Heart right ventricle (tissue), 16 donors: ENCODE data around the gene C16orf87. TPM values are rescaled to one million over a fixed set of nuclear protein-coding genes. Genes with fewer than 3 reads are reported as not detected.
A peak's percentile ranks its signal among the peaks of the same experiment; 100 is the strongest.

ENCODE experiments used
- ATAC-seq, 8 donors: fragments of 200-7000 bp; cut with Tn5 transposase; one replicate each; pipeline ENCODE4 v1.9.1; 2020; ENCODE audit warnings: mild to moderate bottlenecking in 8 of 8, moderate library complexity in 8 of 8, moderate number of reproducible peaks in 1 of 8
- DNase-seq, 2 donors: peaks; one replicate each; pipeline ENCODE4 v3.0.0-alpha.2; 2020
- H3K27ac ChIP-seq, 10 donors: fragments of 200-600 bp; sonication (generic) in 2 of 10; one replicate each; pipeline versions ENCODE4 v1.5.0 to v1.8.0; 2020 to 2022; ENCODE audit warnings: mild to moderate bottlenecking in 3 of 10
- H3K27me3 ChIP-seq, 7 donors: fragments of 200-600 bp; one replicate each; pipeline ENCODE4 v1.8.0; 2021 to 2022; ENCODE audit warnings: mild to moderate bottlenecking in 2 of 7
- H3K36me3 ChIP-seq, 9 donors: fragments of 200-600 bp; sonication (generic) in 1 of 9; one replicate each; pipeline versions ENCODE4 v1.5.0 to v1.8.0; 2020 to 2022; ENCODE audit warnings: mild to moderate bottlenecking in 2 of 9
- H3K4me1 ChIP-seq, 9 donors: fragments of 200-600 bp; sonication (generic) in 1 of 9; one replicate each; pipeline versions ENCODE4 v1.5.0 to v1.8.0; 2020 to 2022; ENCODE audit warnings: mild to moderate bottlenecking in 4 of 9
- H3K4me3 ChIP-seq, 10 donors: fragments of 200-600 bp; sonication (generic) in 2 of 10; one replicate each; pipeline versions ENCODE4 v1.5.0 to v1.8.0; 2020 to 2022; ENCODE audit warnings: mild to moderate bottlenecking in 7 of 10, moderate library complexity in 2 of 10
- H3K9me3 ChIP-seq, 11 donors: fragments of 200-600 bp in 10 of 11; sonication (generic) in 2 of 11; one replicate each; pipeline versions ENCODE4 v1.5.0 to v1.8.0; 2013 to 2022; ENCODE audit warnings: mild to moderate bottlenecking in 2 of 11, control low read depth in 1 of 11, moderate library complexity in 1 of 11
- WGBS, 2 donors: extraction: QIAGEN DNeasy Blood & Tissue Kit; methylation state at CpG; one replicate each; pipeline ENCODE4 v1.1.7; 2013; ENCODE audit warnings: inconsistent platforms in 1 of 2; 5-methylcytosine and 5-hydroxymethylcytosine counted together
- intact Hi-C, 10 donors: fragments of 100-400 bp; cut with DNase I; formaldehyde crosslinking; loops; one replicate each; pipeline versions ENCODE4 v1.11.1 to v1.14.2; 2022
- polyA plus RNA-seq, 2 donors: library from polyadenylated mRNA; stranded (reverse); fragments of 200-250 nt; gene quantifications; one replicate each; pipeline ENCODE4 v1.2.3, GENCODE V29; 2013
- total RNA-seq, 10 donors: library from RNA; stranded (reverse); fragmentation: NEBNext Ultra II Directional in 3 of 10; extraction: Animal tissue kit (Norgen Biotek cat#: 25700) in 3 of 10; gene quantifications; one replicate each; pipeline versions ENCODE4 v1.2.1 to v1.2.4, GENCODE V29; 2021 to 2023
- TF ChIP-seq, protein P1 (sequence below), 9 donors: fragments of 200-600 bp; sonication (generic) in 2 of 9; IDR thresholded peaks; one replicate each; pipeline versions ENCODE4 v1.5.0 to v1.8.0; 2021 to 2022; ENCODE audit warnings: antibody characterized with exemption in 9 of 9, mild to moderate bottlenecking in 5 of 9, moderate library complexity in 1 of 9
- donor health status: Arrhythmogenic right ventricular cardiomyopathy.
- donor health status: ischemic (EF 13 %, LVEDD 7.1; RV severe dilation, severe dysfunction).
- donor health status: healthy with polysubstance abuse.
- donor health status: DM: no; HTN: yes; CAD: no.
- donor health status: DM: no; HTN: no; CAD: no.
- donor health status: ischemic (EF 25% LVEDD 6.9; RV normal size, moderate dysfunction).
- donor health status: ischemic (EF 25% LVEDD 5.7; RV mildly dilated, moderate dysfunction).
- donor health status: healthy.
- donor health status: DM: yes; HTN: yes; CAD: no.
- donor health status: Ischemic cardiomyopathy.
- donor health status: ischemic (EF 35%, LVEDD 5.7; RV mildly dilated, moderate dysfunction).
- donor health status: nonischemic (EF 11% LVEDD 7.7; RV severe dilation, severe dysfunction).
- donor health status: DM: yes; HTN: yes; CAD: no.
- donor health status: PGD.
- donor health status: ischemic (EF 29% LVEDD 5.4; RV normal size, mild dysfunction).
- donor health status: nonischemic (EF 23%, LVEDD 6.1; RV moderate dilation, normal function).

The C16orf87 gene
- total and polyA plus RNA-seq, 12 donors: 3.1 to 17.8 (median 12.0) TPM

DNA sequence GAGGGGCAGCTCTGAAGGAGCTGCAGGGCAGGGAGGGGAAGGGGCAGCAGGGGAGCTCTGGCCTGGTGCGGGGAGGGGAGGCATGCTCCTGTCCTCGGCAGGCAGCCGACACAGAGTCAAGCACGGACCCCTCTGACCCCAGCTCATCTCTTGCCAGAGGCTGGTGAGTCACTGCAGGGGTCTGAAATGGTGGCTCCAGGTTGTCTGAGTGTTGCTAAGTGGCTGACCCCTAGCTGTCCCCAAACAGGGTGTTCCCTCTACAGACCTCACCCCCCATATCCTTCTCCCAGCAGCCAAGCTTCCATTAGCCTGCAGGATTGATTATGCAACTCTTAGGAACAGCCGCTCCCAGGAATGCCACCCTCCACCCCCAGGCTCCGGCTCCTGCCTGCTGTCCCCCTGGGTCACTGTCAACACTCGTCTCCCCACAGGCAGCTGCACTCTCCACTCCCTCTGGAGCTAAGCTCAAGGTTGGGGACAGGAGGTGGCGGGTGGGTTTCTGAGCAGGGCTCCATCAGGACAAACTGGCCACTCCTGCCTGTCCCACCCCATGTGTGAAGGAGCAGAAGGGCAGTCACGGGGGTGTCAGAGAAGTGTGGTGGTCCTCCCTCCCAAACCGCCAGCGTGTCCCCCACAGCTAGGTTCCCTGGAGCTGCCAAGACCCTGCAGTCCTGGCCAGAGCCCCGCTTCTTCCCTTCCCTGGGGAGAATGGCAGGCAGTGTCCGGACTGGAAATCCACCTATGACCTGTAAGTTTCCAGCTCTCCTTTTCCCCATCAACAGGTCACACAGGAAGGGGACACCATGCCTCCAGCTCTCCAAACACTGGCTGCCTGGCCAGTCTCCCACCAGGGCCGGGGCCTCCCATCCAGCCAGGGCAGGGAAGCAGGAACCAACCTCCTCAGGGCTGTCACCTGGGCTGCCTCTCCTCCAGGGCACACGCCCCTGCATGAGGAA is 83.9 kb downstream of the C16orf87 start:
- intact Hi-C loops: loop anchor here in 2 of 10 donors (5.0 to 10.0 kb wide), 2 partner anchors 35 to 52 kb away; no protein-coding TSS in a partner anchor

More for the DNA sequence above, 83.9 kb downstream of the C16orf87 start:
- TF ChIP-seq, protein P1, sequence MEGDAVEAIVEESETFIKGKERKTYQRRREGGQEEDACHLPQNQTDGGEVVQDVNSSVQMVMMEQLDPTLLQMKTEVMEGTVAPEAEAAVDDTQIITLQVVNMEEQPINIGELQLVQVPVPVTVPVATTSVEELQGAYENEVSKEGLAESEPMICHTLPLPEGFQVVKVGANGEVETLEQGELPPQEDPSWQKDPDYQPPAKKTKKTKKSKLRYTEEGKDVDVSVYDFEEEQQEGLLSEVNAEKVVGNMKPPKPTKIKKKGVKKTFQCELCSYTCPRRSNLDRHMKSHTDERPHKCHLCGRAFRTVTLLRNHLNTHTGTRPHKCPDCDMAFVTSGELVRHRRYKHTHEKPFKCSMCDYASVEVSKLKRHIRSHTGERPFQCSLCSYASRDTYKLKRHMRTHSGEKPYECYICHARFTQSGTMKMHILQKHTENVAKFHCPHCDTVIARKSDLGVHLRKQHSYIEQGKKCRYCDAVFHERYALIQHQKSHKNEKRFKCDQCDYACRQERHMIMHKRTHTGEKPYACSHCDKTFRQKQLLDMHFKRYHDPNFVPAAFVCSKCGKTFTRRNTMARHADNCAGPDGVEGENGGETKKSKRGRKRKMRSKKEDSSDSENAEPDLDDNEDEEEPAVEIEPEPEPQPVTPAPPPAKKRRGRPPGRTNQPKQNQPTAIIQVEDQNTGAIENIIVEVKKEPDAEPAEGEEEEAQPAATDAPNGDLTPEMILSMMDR (IDR thresholded peaks at IDR 0.05): no peak
- Histone ChIP-seq H3K36me3 (no peaks in the 10 kb centered on the region), H3K27me3 (no peaks in the 10 kb centered on the region), H3K27ac (peak overlapping the region; percentile 87 to 99 (median 94)), H3K4me3 (peak overlapping the region; percentile 27 to 70 (median 50)), H3K4me1 (peaks cover 0 to 54% (median 36%) of the 10 kb centered on the region in 9 donors), H3K9me3 (no peaks in the 10 kb centered on the region)
- ATAC-seq (peak; percentile 34 to 66 (median 42)), DNase-seq (peak; percentile 43 to 58)
- WGBS, 2 donors: 46 to 61% methylated on average over 15 of the region's 15 CpGs

Other genes with a start within 250 kb of the C16orf87 start
- 1 to 10 TPM in 4 of 10 donors, under 1 TPM in 6; 0.26 to 4.1 (median 0.84) TPM for gene SHCBP1, start 209.8 kb downstream of the C16orf87 start, total RNA-seq
- 1 to 10 TPM in 1 of 2 donors, under 1 TPM in 1; 0.30 to 1.8 TPM for gene SHCBP1, start 209.8 kb downstream of the C16orf87 start, polyA plus RNA-seq
- gene VPS35, start 142.0 kb downstream of the C16orf87 start, total RNA-seq: 100 to 1,000 TPM in 1 of 10 donors, 10 to 100 TPM in 9; 73.9 to 106 (median 91.3) TPM
- gene VPS35, start 142.0 kb downstream of the C16orf87 start, polyA plus RNA-seq: 10 to 100 TPM; 12.7 to 36.7 TPM
- gene ORC6, start 141.5 kb downstream of the C16orf87 start, total RNA-seq: 1 to 10 TPM in 8 of 10 donors, under 1 TPM in 2; 0.56 to 2.7 (median 1.9) TPM
- 1 to 10 TPM; 2.5 TPM for gene ORC6, start 141.5 kb downstream of the C16orf87 start, polyA plus RNA-seq
- gene MYLK3, start 82.8 kb downstream of the C16orf87 start, total RNA-seq: 100 to 1,000 TPM; 220 to 458 (median 262) TPM
- 10 to 100 TPM; 63.5 to 69.5 TPM for gene MYLK3, start 82.8 kb downstream of the C16orf87 start, polyA plus RNA-seq
- 10 to 100 TPM in 9 of 10 donors, 1 to 10 TPM in 1; 8.6 to 23.7 (median 18.7) TPM for gene GPT2, start 53.2 kb upstream of the C16orf87 start, total RNA-seq
- 1 to 10 TPM; 6.7 to 8.0 TPM for gene GPT2, start 53.2 kb upstream of the C16orf87 start, polyA plus RNA-seq
- 100 to 1,000 TPM in 1 of 10 donors, 10 to 100 TPM in 9; 74.8 to 107 (median 92.3) TPM for gene DNAJA2, start 142.5 kb upstream of the C16orf87 start, total RNA-seq
- gene DNAJA2, start 142.5 kb upstream of the C16orf87 start, polyA plus RNA-seq: 10 to 100 TPM; 47.3 to 52.6 TPM